Activated T-cell treated with anti-CD3 and anti-CD28 coated beads for 1 hour (primary cell): ENCODE data around the gene SLC2A11.
"Not testable (repeated sequence)": the region's sequence is repeated elsewhere in the genome, so short reads cannot be mapped to it uniquely, and the experiment has no call there.

ENCODE experiments used
- DNase-seq: peaks from one replicate; pipeline ENCODE4 v3.0.0-alpha.2; 2020; ENCODE audit warnings: low read depth

Gene SLC2A11

GRCh38 chr22:23908587-23909205 lies 51.0 kb downstream of the SLC2A11 start:
- DNase-seq, result no peak

- no peak for DNase-seq
Observed at GRCh38 chr22:23909296-23909898, 51.7 kb downstream of the SLC2A11 start.

GRCh38 chr22:23910496-23911190 lies 53.0 kb downstream of the SLC2A11 start:
- no peak for DNase-seq

GRCh38 chr22:23911318-23911980 lies 53.8 kb downstream of the SLC2A11 start:
- no peak for DNase-seq

- no peak for DNase-seq
Observed at GRCh38 chr22:23912293-23912903, 54.7 kb downstream of the SLC2A11 start.

DNA sequence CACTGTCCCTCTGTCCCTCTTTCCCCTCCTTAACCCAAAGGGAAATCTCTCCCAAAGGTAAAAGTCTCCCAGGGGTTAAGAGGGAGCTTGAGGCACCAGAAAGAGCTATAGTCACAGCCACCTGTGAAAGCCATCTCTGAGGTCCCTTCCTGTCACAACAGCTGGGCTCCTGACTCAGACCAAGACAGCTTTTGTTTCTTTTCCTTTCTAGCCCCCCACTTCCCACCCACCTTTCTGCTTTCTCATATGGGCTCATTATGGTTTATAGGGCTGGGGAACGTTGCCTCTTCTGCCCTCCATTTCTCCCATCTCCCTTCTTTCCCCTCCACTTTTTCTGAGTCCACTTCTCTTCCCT lies 55.6 kb downstream of the SLC2A11 start:
- DNase-seq, result no peak

GRCh38 chr22:23913661-23914353 lies 56.1 kb downstream of the SLC2A11 start:
- peak; percentile 99 for DNase-seq

GRCh38 chr22:23915290-23915689 lies 57.6 kb downstream of the SLC2A11 start:
- no peak for DNase-seq

- DNase-seq, result not testable (repeated sequence)
Observed at GRCh38 chr22:23920267-23920611, 62.6 kb downstream of the SLC2A11 start.

DNA sequence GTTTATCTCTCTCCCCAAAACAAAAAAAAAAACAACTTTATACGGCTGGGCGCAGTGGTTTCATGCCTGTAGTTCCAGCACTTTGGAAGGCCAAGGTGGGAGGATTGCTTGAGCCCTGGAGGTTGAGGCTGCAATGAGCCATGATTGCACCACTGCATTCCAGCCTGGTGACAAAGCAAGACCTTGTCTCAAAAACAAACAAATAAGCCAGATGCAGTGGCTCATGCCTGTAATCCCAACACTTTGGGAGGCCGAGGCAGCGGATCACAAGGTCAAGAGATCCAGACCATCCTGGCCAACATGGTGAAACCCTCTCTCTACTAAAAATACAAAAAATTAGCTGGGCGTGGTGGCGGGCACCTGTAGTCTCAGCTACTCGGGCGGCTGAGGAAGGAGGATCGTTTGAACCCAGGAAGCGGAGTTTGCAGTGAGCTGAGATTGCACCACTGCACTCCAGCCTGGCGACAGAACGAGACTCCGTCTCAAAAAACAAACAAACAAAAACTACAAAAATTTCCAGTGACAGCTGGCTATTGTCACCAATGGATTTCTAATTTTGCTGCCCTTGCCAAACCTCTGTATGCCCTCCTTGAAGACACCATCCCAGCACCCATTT lies 64.0 kb downstream of the SLC2A11 start:
- DNase-seq, result not testable (repeated sequence)

DNA sequence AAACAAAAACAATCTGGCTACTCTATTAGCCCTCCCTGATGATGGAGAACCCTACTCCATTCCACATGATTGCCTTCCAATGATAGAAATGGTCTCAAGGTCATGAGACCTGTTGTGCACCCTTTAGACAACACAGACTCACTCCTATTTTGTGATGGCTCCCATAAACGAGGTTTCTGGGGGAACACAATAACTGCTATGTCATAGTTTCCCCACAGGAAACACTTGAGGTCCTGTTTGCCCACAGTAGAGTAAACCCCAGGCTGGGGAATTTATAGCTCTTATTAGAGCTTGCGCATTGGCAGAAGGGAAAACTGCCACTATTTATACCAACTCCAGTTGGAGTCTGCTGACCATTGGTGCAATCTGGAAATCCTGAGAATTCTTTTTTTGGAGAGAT lies 65.2 kb downstream of the SLC2A11 start:
- no peak for DNase-seq

DNA sequence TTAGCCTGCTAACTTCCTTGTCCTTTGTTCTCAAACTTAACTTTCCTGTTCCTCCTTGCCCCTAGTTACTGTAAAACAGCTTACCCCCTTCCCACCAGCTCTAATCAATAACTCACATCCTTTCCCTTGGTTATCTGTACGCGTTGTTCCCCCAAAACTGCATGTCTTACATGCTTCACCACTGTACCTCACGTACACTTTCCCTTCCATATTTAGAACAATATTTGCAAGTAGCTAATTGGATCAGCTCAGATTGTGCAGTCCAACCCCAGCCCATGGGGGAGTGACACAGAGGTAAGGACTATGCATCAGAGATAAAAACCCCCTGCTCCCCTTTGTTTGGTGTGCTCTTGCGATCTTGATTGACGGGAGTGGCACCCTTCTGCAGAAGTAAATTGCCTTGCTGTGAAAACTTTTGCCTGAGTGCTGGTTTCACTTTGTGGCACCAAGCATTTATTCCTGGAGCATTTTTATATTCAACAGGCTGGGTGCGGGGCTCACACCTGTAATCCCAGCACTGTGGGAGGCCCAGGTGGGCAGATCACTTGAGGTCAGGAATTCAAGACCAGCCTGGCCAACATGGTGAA lies 67.4 kb downstream of the SLC2A11 start:
- no peak for DNase-seq

DNA sequence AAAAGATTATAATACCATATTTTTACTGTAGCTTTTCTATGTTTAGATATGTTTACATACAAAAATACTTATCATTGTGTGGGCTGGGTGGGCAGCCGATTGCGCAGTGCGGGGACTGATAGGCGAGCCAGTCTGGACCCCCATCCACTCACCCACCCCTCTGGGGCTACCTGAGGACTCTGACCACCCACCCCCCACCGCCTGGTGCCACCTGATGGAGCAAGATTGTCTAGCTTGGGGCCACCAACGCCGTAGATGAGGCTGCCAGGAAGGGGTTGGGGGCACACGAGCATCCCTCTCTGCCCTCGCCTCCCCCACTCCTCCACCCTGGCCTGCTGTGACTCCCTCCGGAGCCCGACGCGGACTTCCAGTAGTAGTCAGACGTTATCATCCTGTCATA lies 68.9 kb downstream of the SLC2A11 start:
- DNase-seq, result no peak
